ENCODE results near the gene FAM72A.
"Not testable (repeated sequence)": the region's sequence is repeated elsewhere in the genome, so short reads cannot be mapped to it uniquely, and the experiment has no call there.

Gene FAM72A

GRCh38 chr1:206183788-206184187 is 18.9 kb downstream of the FAM72A start:
- H3K4me3 ChIP-seq (ENCODE audit: low read length in 2 of 2); H3K9ac ChIP-seq (ENCODE audit: low read depth in 1 of 2, low read length in 2 of 2); H3K4me1 ChIP-seq (ENCODE audit: control insufficient read depth in 2 of 2, insufficient read depth in 2 of 2, low read length in 2 of 2); H3K9me3 ChIP-seq (ENCODE audit: control insufficient read depth in 2 of 2, low read length in 2 of 2); H3K27me3 ChIP-seq (ENCODE audit: control insufficient read depth in 2 of 2, insufficient read depth in 2 of 2, low read length in 2 of 2); H3K27ac ChIP-seq (ENCODE audit: low read depth in 2 of 2, low read length in 2 of 2); H3K36me3 ChIP-seq (ENCODE audit: control insufficient read depth in 2 of 2, insufficient read depth in 2 of 2, low read length in 2 of 2): not testable (repeated sequence)

GRCh38 chr1:206182368-206183317 is 20.0 kb downstream of the FAM72A start:
- not testable (repeated sequence) for H3K9ac ChIP-seq (ENCODE audit: low read depth in 1 of 2, low read length in 2 of 2); H3K9me3 ChIP-seq (ENCODE audit: control insufficient read depth in 2 of 2, low read length in 2 of 2); H3K4me3 ChIP-seq (ENCODE audit: low read length in 2 of 2); H3K27ac ChIP-seq (ENCODE audit: low read depth in 2 of 2, low read length in 2 of 2); H3K4me1 ChIP-seq (ENCODE audit: control insufficient read depth in 2 of 2, insufficient read depth in 2 of 2, low read length in 2 of 2); H3K36me3 ChIP-seq (ENCODE audit: control insufficient read depth in 2 of 2, insufficient read depth in 2 of 2, low read length in 2 of 2); H3K27me3 ChIP-seq (ENCODE audit: control insufficient read depth in 2 of 2, insufficient read depth in 2 of 2, low read length in 2 of 2)

- H3K27me3 ChIP-seq (ENCODE audit: control insufficient read depth in 2 of 2, insufficient read depth in 2 of 2, low read length in 2 of 2); H3K4me3 ChIP-seq (ENCODE audit: low read length in 2 of 2); H3K4me1 ChIP-seq (ENCODE audit: control insufficient read depth in 2 of 2, insufficient read depth in 2 of 2, low read length in 2 of 2); H3K9ac ChIP-seq (ENCODE audit: low read depth in 1 of 2, low read length in 2 of 2); H3K36me3 ChIP-seq (ENCODE audit: control insufficient read depth in 2 of 2, insufficient read depth in 2 of 2, low read length in 2 of 2); H3K9me3 ChIP-seq (ENCODE audit: control insufficient read depth in 2 of 2, low read length in 2 of 2); H3K27ac ChIP-seq (ENCODE audit: low read depth in 2 of 2, low read length in 2 of 2): not testable (repeated sequence)
Measured at GRCh38 chr1:206179666-206180065, 23.0 kb downstream of the FAM72A start.

- H3K27ac ChIP-seq (ENCODE audit: low read depth in 2 of 2, low read length in 2 of 2); H3K27me3 ChIP-seq (ENCODE audit: control insufficient read depth in 2 of 2, insufficient read depth in 2 of 2, low read length in 2 of 2); H3K9me3 ChIP-seq (ENCODE audit: control insufficient read depth in 2 of 2, low read length in 2 of 2); H3K36me3 ChIP-seq (ENCODE audit: control insufficient read depth in 2 of 2, insufficient read depth in 2 of 2, low read length in 2 of 2); H3K4me3 ChIP-seq (ENCODE audit: low read length in 2 of 2); H3K9ac ChIP-seq (ENCODE audit: low read depth in 1 of 2, low read length in 2 of 2); H3K4me1 ChIP-seq (ENCODE audit: control insufficient read depth in 2 of 2, insufficient read depth in 2 of 2, low read length in 2 of 2): not testable (repeated sequence)
Measured at GRCh38 chr1:206178061-206178989, 24.3 kb downstream of the FAM72A start.

- not testable (repeated sequence) for H3K27ac ChIP-seq (ENCODE audit: low read depth in 2 of 2, low read length in 2 of 2); H3K27me3 ChIP-seq (ENCODE audit: control insufficient read depth in 2 of 2, insufficient read depth in 2 of 2, low read length in 2 of 2); H3K9ac ChIP-seq (ENCODE audit: low read depth in 1 of 2, low read length in 2 of 2); H3K9me3 ChIP-seq (ENCODE audit: control insufficient read depth in 2 of 2, low read length in 2 of 2); H3K36me3 ChIP-seq (ENCODE audit: control insufficient read depth in 2 of 2, insufficient read depth in 2 of 2, low read length in 2 of 2); H3K4me1 ChIP-seq (ENCODE audit: control insufficient read depth in 2 of 2, insufficient read depth in 2 of 2, low read length in 2 of 2); H3K4me3 ChIP-seq (ENCODE audit: low read length in 2 of 2)
Measured at GRCh38 chr1:206176114-206176502, 26.5 kb downstream of the FAM72A start.

- not testable (repeated sequence) for H3K9ac ChIP-seq (ENCODE audit: low read depth in 1 of 2, low read length in 2 of 2); H3K27me3 ChIP-seq (ENCODE audit: control insufficient read depth in 2 of 2, insufficient read depth in 2 of 2, low read length in 2 of 2); H3K36me3 ChIP-seq (ENCODE audit: control insufficient read depth in 2 of 2, insufficient read depth in 2 of 2, low read length in 2 of 2); H3K4me3 ChIP-seq (ENCODE audit: low read length in 2 of 2); H3K9me3 ChIP-seq (ENCODE audit: control insufficient read depth in 2 of 2, low read length in 2 of 2); H3K4me1 ChIP-seq (ENCODE audit: control insufficient read depth in 2 of 2, insufficient read depth in 2 of 2, low read length in 2 of 2); H3K27ac ChIP-seq (ENCODE audit: low read depth in 2 of 2, low read length in 2 of 2)
Measured at GRCh38 chr1:206175459-206176113, 27.1 kb downstream of the FAM72A start.

- not testable (repeated sequence) for H3K4me3 ChIP-seq (ENCODE audit: low read length in 2 of 2); H3K4me1 ChIP-seq (ENCODE audit: control insufficient read depth in 2 of 2, insufficient read depth in 2 of 2, low read length in 2 of 2); H3K27me3 ChIP-seq (ENCODE audit: control insufficient read depth in 2 of 2, insufficient read depth in 2 of 2, low read length in 2 of 2); H3K9ac ChIP-seq (ENCODE audit: low read depth in 1 of 2, low read length in 2 of 2); H3K27ac ChIP-seq (ENCODE audit: low read depth in 2 of 2, low read length in 2 of 2); H3K9me3 ChIP-seq (ENCODE audit: control insufficient read depth in 2 of 2, low read length in 2 of 2); H3K36me3 ChIP-seq (ENCODE audit: control insufficient read depth in 2 of 2, insufficient read depth in 2 of 2, low read length in 2 of 2)
Measured at GRCh38 chr1:206174182-206174868, 28.3 kb downstream of the FAM72A start.

GRCh38 chr1:206173110-206173719 is 29.4 kb downstream of the FAM72A start:
- H3K9me3 ChIP-seq (ENCODE audit: control insufficient read depth in 2 of 2, low read length in 2 of 2); H3K9ac ChIP-seq (ENCODE audit: low read depth in 1 of 2, low read length in 2 of 2); H3K4me1 ChIP-seq (ENCODE audit: control insufficient read depth in 2 of 2, insufficient read depth in 2 of 2, low read length in 2 of 2); H3K4me3 ChIP-seq (ENCODE audit: low read length in 2 of 2); H3K36me3 ChIP-seq (ENCODE audit: control insufficient read depth in 2 of 2, insufficient read depth in 2 of 2, low read length in 2 of 2); H3K27me3 ChIP-seq (ENCODE audit: control insufficient read depth in 2 of 2, insufficient read depth in 2 of 2, low read length in 2 of 2); H3K27ac ChIP-seq (ENCODE audit: low read depth in 2 of 2, low read length in 2 of 2): not testable (repeated sequence)

GRCh38 chr1:206169794-206170193 is 32.8 kb downstream of the FAM72A start:
- H3K9me3 ChIP-seq (ENCODE audit: control insufficient read depth in 2 of 2, low read length in 2 of 2); H3K9ac ChIP-seq (ENCODE audit: low read depth in 1 of 2, low read length in 2 of 2); H3K27me3 ChIP-seq (ENCODE audit: control insufficient read depth in 2 of 2, insufficient read depth in 2 of 2, low read length in 2 of 2); H3K4me3 ChIP-seq (ENCODE audit: low read length in 2 of 2); H3K36me3 ChIP-seq (ENCODE audit: control insufficient read depth in 2 of 2, insufficient read depth in 2 of 2, low read length in 2 of 2); H3K4me1 ChIP-seq (ENCODE audit: control insufficient read depth in 2 of 2, insufficient read depth in 2 of 2, low read length in 2 of 2); H3K27ac ChIP-seq (ENCODE audit: low read depth in 2 of 2, low read length in 2 of 2): not testable (repeated sequence)

All from mucosa of rectum (tissue), 2 donors.